A673 (cell line): ENCODE data around the gene UBN2.

ENCODE experiments used
- EZH2 ChIP-seq: fragments of 200-600 bp; sonication (generic); IDR thresholded peaks from 2 replicates; pipeline ENCODE4 v1.6.1; 2017; ENCODE audit warnings: borderline replicate concordance, low read depth, mild to moderate bottlenecking, mixed read lengths, antibody characterized with exemption, low read length; ENCODE audit not compliant: poor library complexity, severe bottlenecking
- TF ChIP-seq, protein P1 (sequence below): fragments of 300-800, 200-600 bp; sonication (generic); conservative IDR thresholded peaks from 2 replicates; pipeline ENCODE4 v1.5.1; 2017; ENCODE audit warnings: low read depth, mild to moderate bottlenecking, antibody characterized with exemption, low read length, moderate library complexity, mixed read lengths

- TF ChIP-seq EZH2 = no peak
- TF ChIP-seq, protein P1, sequence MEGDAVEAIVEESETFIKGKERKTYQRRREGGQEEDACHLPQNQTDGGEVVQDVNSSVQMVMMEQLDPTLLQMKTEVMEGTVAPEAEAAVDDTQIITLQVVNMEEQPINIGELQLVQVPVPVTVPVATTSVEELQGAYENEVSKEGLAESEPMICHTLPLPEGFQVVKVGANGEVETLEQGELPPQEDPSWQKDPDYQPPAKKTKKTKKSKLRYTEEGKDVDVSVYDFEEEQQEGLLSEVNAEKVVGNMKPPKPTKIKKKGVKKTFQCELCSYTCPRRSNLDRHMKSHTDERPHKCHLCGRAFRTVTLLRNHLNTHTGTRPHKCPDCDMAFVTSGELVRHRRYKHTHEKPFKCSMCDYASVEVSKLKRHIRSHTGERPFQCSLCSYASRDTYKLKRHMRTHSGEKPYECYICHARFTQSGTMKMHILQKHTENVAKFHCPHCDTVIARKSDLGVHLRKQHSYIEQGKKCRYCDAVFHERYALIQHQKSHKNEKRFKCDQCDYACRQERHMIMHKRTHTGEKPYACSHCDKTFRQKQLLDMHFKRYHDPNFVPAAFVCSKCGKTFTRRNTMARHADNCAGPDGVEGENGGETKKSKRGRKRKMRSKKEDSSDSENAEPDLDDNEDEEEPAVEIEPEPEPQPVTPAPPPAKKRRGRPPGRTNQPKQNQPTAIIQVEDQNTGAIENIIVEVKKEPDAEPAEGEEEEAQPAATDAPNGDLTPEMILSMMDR = no peak
Observed at GRCh38 chr7:139351027-139351426, 120.0 kb downstream of the UBN2 start.
